Mesothelial cell of epicardium (in vitro differentiated cells): ENCODE results near the gene CYB5RL. TPM values are rescaled to one million over a fixed set of nuclear protein-coding genes. Genes with fewer than 3 reads are reported as not detected.
A peak's percentile ranks its signal among the peaks of the same experiment; 100 is the strongest.

Experiments used
- DNase-seq, 2 experiments: peaks; one replicate each; pipeline ENCODE4 v3.0.0; 2021; ENCODE audit warnings: low spot score in 2 of 2; ENCODE audit not compliant: unreplicated experiment in 2 of 2
- H3K27ac Mint-ChIP-seq: 2 replicates; pipeline ENCODE4 v1.8.0; 2021; ENCODE audit warnings: mixed read lengths
- H3K27me3 Mint-ChIP-seq: 2 replicates; pipeline ENCODE4 v1.8.0; 2021; ENCODE audit warnings: low read depth, mixed read lengths
- H3K36me3 Mint-ChIP-seq: 2 replicates; pipeline ENCODE4 v1.8.0; 2021; ENCODE audit warnings: mixed read lengths
- H3K4me1 Mint-ChIP-seq: 2 replicates; pipeline ENCODE4 v1.8.0; 2021; ENCODE audit warnings: mixed read lengths
- H3K4me3 Mint-ChIP-seq: 2 replicates; pipeline ENCODE4 v1.8.0; 2021; ENCODE audit warnings: mild to moderate bottlenecking, moderate library complexity, mixed read lengths
- H3K9me3 Mint-ChIP-seq: 2 replicates; pipeline ENCODE4 v1.8.0; 2021; ENCODE audit warnings: mixed read lengths
- total RNA-seq: library from RNA; stranded (reverse); gene quantifications from 3 replicates; pipeline ENCODE4 v1.2.1, GENCODE V29; 2021
- TF ChIP-seq, protein P1 (sequence below): fragments of 200-600 bp; sonication (generic); IDR thresholded peaks from one replicate; pipeline ENCODE4 v1.5.0; 2021; ENCODE audit warnings: antibody characterized with exemption; ENCODE audit not compliant: unreplicated experiment

The CYB5RL gene
- total RNA-seq, 1 donor from 2014 or later: 8.5 TPM

DNA sequence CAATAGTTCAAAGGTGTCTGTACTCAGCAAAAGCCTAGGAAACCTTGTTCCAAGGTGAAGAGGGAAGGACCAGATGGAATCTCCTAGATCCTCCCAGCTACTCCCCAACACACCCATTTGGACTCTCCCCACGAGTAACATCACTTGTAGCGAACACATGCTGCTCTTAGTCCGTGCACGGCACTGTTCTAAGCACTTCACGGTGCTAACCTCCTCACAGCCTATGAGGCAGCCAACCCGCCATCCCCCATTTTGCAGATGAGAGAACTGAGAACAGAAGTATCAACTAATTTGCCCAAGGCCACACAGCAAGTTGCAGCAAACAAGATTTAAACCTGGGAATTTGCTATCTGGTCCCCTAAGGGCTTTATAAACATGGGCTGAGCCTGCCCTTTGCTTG is 24.4 kb upstream of the CYB5RL start:
- no peaks in the 10 kb centered on the region for H3K27me3 Mint-ChIP-seq
- H3K27ac Mint-ChIP-seq: peak overlapping the region; percentile 58

DNA sequence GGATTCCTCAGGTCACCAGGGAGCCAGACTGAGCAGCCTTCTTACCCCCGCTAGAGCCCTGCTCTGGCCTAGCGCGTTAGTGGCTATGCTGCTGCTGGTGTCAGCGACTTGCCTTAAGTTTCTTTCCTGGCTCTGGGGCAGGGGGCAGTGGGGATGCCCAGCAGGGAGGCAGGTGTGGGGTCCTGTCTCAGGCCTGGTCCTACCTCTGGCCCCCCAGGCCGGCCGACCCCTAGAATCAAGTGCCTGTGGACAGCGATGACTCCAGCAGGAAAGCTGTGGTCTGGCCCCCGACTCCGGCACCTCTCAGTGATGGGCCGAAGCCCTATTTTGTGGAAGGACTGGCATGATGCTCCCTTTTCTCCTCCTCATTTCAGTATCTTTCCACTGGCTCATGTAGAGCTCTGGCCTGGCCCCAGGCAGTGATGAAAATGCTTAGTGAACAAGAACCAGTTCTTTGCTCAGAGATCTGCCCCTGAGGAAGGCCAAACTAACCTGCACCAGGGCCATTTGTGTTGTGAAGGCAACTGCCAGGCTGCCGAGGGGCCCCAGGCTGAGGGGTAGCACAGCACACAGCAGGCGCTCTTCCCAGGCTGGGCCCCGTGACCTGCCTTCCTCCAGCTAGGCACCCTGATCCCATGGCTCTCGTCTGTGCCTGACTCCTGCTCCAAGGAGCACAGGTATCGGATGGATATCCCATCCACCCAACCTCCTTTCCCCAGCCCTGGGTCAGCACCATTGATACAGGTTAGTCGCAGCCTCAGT is 23.8 kb upstream of the CYB5RL start:
- DNase-seq: no peak
- no peaks in the 10 kb centered on the region for H3K9me3 Mint-ChIP-seq
- TF ChIP-seq, protein P1, sequence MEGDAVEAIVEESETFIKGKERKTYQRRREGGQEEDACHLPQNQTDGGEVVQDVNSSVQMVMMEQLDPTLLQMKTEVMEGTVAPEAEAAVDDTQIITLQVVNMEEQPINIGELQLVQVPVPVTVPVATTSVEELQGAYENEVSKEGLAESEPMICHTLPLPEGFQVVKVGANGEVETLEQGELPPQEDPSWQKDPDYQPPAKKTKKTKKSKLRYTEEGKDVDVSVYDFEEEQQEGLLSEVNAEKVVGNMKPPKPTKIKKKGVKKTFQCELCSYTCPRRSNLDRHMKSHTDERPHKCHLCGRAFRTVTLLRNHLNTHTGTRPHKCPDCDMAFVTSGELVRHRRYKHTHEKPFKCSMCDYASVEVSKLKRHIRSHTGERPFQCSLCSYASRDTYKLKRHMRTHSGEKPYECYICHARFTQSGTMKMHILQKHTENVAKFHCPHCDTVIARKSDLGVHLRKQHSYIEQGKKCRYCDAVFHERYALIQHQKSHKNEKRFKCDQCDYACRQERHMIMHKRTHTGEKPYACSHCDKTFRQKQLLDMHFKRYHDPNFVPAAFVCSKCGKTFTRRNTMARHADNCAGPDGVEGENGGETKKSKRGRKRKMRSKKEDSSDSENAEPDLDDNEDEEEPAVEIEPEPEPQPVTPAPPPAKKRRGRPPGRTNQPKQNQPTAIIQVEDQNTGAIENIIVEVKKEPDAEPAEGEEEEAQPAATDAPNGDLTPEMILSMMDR: no peak
- peak overlapping the region; percentile 58 for H3K27ac Mint-ChIP-seq
- H3K4me3 Mint-ChIP-seq: no peak overlapping the region
- peaks cover 23% of the 10 kb centered on the region for H3K36me3 Mint-ChIP-seq
- peaks cover 14% of the 10 kb centered on the region for H3K4me1 Mint-ChIP-seq
- H3K27me3 Mint-ChIP-seq: no peaks in the 10 kb centered on the region

More for the DNA sequence above, 24.4 kb upstream of the CYB5RL start:
- Mint-ChIP-seq H3K4me1 (peaks cover 14% of the 10 kb centered on the region), H3K36me3 (peaks cover 24% of the 10 kb centered on the region), H3K9me3 (no peaks in the 10 kb centered on the region), H3K4me3 (no peak overlapping the region)
- TF ChIP-seq, protein P1: no peak
- DNase-seq: no peak

DNA sequence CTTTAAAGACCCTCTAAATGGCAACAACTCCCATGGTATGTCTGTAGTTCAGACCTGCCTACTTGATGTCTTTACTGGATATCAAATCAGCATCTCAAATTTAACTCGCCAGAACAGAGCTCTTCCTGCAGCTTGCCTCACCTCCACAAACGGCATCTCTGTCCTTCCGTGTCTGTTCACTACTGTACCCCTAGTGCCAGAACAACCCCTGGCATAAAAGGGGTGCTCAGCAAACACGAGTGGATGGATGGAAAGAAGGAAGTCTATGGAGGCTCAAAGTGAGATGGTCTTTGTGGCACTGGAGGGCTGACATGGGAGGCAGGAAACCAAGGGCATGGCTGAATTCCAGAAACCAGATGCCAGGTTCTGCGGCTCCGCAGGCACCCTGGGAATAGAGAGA is 22.9 kb upstream of the CYB5RL start:
- peak overlapping the region; percentile 32 for H3K27ac Mint-ChIP-seq
- H3K27me3 Mint-ChIP-seq: no peaks in the 10 kb centered on the region
- H3K36me3 Mint-ChIP-seq: peaks cover 23% of the 10 kb centered on the region
- TF ChIP-seq, protein P1: no peak
- no peaks in the 10 kb centered on the region for H3K9me3 Mint-ChIP-seq
- no peak overlapping the region for H3K4me3 Mint-ChIP-seq
- DNase-seq: no peak
- peaks cover 14% of the 10 kb centered on the region for H3K4me1 Mint-ChIP-seq

DNA sequence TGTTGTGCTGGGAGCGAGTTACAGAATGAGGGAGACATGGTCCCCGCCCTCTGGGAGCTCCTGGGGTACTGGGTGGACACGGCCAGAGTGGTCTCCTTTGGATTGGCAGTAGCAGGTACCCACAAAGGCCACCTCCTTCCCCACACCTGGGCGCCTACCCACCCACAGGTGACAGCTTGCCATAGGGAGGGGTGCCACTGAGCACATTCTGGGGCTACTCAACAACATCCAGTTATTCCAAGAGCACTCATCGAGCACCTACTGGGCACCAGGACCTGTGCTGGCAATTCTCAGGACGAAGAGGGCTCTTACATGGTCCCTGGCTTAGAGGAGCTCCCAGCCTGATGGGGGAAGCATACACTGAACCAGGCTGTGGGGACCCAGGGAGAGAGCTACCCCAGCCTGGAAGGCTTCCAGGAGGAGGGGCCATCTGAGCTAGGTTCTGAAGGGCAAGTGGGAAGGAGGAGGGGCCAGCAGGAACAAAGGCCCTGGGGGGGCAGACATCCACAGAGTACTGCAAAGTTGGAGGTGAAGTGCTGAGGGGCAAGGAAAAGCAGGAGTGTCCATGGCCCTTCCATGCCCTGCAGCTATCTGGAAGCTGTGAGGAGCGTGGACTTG is 22.1 kb upstream of the CYB5RL start:
- no peak for DNase-seq
- Mint-ChIP-seq H3K36me3 (peaks cover 25% of the 10 kb centered on the region), H3K9me3 (no peaks in the 10 kb centered on the region), H3K27ac (peak overlapping the region; percentile 39), H3K27me3 (no peaks in the 10 kb centered on the region), H3K4me1 (peaks cover 14% of the 10 kb centered on the region), H3K4me3 (no peak overlapping the region)
- TF ChIP-seq, protein P1: no peak

DNA sequence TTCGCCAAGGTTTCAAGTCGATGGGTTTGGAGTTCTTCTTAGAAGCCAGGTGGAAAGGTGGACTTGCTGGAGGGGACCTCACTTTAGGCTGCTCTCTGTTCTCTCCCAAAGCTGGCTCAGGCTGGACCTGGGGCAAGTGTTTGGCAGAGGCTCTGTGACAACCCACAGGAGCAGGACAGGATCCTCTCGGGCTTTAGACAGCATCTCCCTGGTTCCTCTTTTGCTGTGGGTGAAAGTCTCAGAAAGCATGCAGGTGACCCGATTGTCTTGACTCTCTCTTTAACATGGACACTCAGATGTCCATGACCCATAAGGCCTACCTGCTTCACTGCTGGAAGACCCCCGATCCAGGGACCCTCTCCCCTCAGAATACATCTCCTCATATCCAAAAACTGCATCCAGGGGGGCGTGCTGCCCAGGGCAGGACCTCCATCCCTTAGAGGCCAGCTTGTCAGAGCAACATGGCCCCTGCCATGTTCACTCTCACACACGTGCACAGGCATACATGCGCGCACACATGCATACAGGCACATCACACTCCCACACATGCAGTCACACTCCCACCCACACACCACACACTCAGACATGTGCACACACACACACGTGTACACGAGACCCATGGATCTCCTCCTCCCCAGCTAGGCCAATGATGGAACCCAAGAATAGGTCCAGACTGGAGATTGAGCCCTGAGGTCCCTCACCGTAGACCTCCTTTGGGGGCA is 21.4 kb upstream of the CYB5RL start:
- H3K9me3 Mint-ChIP-seq: no peaks in the 10 kb centered on the region
- H3K4me1 Mint-ChIP-seq: peaks cover 14% of the 10 kb centered on the region
- no peaks in the 10 kb centered on the region for H3K27me3 Mint-ChIP-seq
- TF ChIP-seq, protein P1: no peak
- H3K36me3 Mint-ChIP-seq: peaks cover 30% of the 10 kb centered on the region
- no peak for DNase-seq
- H3K27ac Mint-ChIP-seq: peak overlapping the region; percentile 43
- no peak overlapping the region for H3K4me3 Mint-ChIP-seq
